ENCODE data around the gene SCLY.
"Not testable (repeated sequence)": the region's sequence is repeated elsewhere in the genome, so short reads cannot be mapped to it uniquely, and the experiment has no call there.

The SCLY gene

DNA sequence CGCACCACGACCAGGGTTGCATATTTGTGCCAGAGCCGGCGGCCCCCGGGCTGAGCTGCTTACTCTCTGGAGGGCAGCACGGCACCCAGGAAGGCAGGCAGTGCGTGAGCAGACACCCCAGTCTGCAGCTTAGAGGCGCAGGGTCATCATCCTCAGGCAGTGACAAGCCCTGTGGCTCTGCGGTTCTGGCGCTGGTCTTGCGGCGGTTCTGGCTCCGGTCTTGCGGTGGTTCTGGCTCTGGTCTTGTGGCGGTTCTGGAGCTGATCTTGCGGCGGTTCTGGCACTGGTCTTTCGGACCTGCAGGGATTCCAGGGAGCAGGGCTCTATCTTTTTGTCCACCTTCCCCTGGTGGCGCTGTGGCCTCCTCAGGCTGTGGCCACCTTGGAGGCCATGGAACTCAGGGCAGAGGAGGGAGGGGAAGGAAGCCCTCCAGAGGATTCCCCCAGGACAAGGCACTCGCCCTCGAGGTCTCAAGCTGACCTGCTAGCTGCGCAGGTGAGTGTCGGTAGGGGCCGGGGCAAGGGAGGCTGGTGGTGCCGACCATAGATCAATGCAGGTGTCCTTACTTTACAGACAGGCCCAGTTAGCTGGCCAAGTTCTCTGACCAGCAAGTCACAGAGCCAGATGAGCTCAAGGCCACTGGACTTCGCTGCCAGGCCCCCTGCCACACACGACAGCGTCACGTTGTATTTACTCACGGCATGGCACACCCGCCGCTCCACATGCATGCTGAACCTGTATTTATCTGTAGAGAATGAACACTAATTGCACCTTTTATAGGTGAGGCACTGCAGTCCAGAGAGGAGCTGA is 54.3 kb downstream of the SCLY start:
- no peak for DNase-seq

DNA sequence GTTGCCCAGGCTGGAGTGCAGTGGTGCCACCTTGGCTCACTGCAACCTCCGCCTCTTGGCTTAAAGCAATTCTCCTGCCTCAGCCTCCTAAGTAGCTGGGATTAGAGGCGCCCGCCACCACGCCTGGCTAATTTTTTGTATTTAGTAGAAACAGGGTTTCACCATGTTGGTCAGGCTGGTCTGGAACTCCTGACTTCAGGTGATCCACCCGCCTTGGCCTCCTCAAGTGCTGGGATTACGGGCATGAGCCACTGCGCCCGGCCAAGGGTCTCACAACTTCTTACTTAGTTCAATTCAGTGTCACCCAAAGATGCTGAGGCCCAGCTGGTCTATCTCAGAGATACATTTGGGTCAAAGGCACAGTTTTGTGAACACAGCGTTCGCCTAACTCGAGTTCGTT is 54.9 kb downstream of the SCLY start:
- not testable (repeated sequence) for DNase-seq

DNA sequence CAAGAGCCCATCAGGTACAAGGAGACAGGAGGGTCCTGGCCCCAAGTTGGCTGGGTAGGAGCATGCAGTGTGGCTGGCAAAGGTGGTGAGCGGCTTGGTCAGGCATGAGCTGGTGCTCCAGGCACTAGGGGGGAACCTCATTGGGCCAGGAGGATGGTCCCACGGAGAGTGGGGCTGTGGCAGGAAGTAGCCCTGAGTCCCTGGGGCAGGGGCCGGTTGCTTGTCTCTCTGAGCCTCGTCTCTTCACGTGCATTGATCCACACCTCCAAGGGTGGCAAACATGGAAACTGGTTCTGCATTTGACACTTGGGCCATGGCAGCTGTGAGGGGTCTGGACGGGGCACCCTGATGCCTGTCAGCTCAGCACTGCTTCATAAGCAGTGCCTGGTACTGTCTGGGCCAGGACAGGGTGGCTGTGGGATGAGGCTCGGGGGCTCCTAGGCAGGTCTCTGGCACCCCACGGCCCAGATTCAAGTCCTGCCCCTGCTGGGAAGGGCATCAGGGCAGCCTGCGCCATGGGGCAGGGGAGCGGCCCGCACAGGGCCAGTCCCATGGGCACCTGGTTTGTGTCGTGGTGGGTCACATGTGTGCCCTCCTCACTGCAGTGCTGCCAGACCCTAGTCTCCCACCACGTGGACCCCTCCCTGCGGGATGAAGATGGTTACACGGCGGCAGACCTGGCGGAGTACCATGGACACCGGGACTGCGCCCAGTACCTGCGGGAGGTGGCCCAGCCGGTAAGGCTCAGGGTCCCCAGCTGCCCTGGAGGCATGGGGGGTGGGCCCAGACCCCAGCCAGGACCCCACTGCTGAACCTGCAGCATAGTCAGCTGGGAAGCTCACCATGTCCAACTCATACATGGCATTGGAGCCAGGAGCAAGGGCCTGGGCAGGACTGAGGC is 55.7 kb downstream of the SCLY start:
- no peak for DNase-seq

DNA sequence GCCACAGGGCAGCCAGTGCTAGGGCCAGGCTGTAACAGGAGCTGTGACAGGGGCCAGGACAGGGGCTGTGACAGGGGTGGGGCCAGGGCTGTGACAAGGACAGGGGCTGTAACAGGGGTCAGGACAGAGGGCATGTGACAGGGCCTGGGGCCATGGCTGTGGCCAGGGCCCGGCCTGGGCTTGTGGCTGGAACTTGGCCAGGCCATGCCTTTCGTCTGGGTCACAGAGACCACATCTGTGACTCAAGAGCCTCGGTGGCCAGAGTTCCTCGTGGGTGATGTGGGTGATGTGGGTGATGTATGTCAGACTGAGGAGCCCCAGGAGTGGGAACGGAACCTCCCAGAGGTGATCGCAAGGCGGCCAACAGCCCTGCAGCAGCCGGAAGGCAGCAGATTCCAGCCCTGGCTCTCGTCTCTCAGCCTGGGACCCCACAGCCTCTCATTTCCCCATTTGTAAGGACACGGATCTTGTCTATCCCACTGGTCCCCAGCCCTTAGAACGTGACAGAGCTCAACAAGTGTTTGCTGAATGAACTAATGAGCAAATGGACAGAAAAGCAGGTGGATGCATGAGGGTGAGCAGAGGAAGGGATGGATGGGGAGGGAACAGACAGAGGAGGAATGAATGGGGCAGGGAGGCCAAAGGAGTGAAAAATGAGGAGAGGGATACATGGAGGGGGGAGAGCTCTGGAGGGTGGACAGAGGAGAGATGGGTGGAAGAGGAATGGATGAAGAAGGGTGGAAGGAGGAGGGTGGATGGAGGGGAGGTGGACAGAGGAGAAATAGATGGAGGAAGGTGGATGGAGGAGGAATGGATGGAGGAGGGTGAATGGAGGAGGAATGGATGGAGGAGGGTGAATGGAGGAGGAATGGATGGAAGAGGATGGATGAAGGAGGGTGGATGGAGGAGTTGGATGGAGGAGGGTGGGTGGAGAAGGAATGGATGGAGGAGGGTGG is 56.7 kb downstream of the SCLY start:
- DNase-seq: no peak

DNA sequence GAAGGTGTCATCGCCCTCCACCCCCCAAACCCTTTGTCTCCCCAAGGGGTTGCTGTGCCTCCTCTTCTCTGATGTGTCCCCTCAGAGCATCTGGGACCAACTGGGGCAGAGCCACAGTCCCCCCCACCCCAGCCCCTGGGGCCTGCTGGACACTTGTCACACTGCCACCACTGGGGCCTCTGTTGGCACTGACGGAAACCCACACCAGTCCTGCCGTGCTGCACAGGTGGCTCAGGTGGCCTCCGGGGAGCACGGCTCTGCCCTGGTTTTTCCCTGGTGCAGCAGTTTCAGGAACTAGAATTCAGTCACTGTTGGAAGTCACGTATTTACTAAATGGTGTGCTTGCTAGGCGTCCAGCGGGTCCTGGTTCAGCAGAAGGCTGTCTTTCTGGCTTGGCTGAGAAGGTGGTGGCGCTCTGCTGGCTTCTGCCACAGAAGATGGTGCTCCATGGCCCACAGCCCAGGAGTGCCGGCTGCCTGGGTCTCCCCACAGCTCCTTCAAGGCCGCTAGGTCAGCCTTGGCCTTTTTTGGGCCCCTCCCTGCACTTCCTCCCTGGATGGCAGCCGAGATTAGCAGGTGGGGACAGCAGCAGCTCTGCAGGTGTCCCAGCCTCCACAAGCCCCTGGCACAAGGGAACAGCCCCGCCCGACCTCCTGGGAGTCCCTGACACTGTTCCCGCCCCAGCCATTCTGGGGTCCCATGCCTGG is 59.1 kb downstream of the SCLY start:
- no peak for DNase-seq

DNA sequence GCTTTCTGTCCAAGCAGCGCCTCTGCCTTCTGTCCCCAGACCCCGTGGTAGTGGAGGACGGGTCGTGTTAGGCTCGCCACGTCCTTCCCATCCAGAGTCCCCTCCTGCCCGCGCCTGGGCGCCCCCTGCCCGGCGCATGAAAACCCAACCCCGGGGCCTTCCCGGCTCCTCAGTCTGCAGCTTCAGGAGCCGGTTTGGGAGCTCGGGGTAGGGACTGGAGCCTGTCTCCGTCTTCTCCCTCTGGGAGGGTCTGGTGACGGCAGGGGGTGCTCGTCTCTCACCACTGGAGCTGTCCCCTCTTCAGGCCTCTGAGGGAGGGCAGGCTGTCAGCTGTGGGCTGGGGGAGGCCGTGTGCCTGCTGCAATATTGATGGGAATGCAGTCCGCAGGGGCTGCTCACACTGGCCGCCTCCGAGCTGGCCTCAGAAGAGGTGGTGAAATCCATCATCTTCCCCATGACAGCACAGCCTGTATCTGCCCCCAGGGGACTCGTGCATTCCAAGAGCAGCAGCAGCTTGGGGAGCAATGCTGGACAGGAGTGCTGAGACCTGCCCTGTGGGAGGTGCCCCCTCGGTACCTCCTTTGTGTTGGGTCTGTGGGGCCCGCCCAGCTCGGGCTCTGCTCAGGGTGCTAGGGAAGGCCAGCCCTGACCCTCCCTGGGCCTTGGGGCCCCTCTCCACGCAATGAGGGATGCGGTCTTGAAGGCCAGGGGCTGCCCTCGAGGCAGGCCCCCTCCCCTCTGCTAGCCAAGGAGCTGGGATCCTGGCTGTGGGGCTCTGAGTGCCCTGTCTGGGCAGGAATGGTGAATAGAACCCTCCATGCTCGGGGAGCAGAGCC is 59.9 kb downstream of the SCLY start:
- DNase-seq: no peak

DNA sequence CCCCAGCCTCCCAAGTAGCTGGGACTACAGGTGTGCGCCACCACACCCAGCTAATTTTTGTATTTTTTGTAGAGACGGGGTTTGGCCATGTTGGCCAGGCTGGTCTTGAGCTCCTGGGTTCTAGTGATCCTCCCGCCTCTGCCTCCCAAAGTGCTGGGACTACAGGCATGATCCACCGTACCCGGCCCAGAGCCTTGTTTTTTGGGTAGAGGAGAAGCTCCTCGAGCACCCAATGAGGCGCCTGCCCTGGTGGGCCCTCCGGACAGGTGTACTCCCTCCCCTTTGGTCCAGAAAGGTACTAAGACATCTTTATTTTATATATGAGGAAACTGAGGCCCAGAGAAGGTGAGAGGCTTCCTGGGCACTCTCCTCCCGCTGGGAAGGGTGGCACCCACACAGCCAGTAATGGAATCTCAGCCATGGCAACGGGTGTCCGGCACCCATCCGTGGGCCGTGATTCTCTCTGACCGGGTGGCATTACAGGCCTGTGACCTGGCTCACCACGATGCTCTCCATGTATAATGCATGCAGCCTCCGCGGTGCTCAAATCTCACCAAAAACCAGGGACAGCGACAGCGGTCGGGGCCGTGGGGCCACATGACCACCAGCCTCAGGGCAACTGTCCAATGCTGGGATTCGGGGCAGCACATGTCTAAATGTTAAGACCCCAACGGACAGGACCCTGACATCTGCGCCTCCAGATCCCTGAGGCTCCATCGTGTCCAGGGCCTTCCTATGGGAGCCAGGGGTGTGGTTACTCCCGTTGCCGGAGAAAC is 60.9 kb downstream of the SCLY start:
- DNase-seq: no peak

DNA sequence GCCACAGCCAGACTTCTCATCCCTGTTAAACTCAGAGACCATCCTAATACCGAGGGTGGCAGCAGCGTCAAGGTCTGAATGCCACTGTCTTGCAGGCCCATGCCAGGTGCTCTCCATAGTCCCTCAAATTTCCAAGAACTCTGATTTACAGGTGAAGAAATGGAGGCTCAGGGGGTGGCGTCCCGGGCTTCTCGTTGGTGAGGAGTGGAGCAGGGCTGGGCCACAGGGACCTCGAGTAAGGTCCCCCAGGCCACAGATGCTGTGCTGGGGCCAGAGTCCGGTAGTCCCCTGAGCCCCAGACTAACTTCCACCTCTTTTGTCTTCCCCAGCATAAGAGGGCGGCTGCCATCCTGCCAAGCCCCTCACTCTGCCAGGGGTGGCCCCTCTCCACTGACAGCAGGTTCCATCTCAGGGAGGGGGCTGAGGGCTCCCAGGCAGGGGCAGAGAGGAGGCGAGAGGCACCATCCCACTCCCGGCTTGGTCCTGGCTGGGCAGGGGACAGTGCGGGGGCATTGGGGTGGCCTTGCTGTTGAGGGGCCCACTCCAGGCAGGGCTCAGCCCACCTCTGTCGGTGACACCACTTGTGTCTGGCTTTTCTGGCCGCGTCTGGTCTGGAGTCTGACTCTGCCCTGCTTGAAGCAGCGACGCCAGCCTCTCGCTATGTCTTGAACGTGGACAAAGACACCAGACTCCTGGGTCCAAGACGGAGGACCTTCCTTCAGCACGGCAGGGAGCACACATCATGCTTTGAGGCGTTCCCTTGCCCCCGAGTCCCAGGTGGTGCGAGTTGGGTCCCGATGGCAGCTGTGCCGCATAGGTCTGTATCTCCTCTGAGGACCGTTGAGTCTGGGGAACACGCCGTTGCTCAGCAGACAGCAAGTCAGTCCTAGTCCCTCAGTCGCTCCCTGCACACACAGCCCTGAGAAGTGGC is 61.8 kb downstream of the SCLY start:
- DNase-seq: no peak

DNA sequence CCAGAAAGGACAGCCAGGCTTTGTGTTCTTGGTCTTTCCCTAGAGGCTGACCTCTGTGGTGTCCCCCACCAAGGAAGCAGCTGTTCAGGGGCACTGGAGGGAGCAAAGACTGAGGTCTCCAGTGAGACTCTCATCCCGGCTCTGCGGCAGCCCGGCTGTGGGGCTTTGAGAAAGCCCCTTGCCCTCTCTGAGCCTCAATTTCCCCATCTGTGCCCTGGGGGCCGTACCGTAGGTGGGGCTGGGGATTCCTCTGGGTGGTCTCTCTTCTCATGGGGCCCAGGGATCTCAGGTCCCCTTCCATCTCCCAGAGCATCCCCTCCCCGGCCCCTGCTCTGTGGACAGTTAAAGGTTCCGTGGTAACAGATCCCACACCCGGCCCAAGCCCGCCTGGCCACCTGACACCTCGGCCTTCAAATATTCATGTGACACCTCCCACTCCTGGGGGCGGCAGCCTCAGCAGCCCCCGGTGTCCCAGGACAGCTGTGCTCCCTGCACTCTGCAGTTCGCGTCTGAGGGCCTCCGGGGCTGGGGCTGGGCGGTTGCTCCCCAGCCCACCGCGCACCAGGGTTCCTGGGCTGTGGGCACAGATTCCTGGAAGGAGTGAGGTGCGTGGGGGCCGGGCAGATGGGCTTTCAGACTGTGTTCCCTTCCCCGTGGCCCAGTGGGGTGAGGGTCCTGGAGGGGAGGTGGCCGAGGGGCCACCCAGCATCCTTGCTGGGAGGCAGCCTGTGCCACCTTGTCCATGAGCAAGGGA is 62.6 kb downstream of the SCLY start:
- DNase-seq: no peak

DNA sequence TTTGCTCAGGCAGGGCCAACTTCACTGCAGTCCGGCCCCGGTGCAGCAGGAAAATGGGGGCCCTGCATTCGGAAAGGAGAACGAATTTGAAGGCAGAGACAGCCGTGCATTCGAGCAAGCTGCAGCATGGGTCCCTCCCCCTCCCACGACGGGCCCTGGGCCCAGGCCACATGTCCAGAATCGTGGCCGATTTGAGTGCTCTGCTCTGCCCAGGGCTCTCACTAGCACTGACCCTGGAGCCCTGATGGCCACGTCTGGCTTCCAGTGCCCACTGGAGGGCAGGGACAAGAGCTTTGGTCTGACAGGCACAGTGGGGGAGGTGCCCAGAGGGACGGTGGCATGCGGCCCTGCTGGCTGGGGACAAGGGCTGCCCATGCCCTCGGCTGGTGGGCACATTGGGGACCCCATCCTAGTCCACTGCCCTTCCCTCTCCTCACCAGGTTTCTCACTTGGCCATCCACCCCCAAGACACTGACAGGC is 63.2 kb downstream of the SCLY start:
- no peak for DNase-seq

DNA sequence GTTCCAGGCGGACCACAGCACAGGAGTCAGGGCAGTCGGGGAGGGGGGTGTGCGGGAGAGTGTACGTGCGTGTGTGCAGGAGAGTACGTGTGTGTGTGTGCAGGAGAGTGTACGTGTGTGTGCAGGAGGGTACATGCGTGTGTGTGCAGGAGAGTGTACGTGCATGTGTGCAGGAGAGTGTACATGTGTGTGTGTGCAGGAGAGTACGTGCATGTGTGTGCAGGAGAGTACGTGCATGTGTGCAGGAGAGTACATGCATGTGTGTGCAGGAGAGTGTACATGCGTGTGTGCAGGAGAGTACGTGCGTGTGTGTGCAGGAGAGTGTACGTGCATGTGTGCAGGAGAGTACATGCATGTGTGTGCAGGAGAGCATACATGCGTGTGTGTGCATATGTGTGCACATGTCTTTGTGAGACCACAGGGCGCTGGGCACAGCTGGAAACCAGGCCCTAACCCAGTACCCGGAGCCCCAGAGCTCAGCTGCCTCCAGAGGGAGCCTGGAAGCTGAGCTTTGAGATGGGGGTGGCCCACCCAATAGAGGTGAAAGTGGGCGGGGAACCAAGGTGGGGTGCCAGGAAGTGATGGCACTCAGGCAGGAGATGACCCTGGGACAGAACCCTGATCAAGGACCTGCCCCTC is 63.8 kb downstream of the SCLY start:
- DNase-seq: no peak

DNA sequence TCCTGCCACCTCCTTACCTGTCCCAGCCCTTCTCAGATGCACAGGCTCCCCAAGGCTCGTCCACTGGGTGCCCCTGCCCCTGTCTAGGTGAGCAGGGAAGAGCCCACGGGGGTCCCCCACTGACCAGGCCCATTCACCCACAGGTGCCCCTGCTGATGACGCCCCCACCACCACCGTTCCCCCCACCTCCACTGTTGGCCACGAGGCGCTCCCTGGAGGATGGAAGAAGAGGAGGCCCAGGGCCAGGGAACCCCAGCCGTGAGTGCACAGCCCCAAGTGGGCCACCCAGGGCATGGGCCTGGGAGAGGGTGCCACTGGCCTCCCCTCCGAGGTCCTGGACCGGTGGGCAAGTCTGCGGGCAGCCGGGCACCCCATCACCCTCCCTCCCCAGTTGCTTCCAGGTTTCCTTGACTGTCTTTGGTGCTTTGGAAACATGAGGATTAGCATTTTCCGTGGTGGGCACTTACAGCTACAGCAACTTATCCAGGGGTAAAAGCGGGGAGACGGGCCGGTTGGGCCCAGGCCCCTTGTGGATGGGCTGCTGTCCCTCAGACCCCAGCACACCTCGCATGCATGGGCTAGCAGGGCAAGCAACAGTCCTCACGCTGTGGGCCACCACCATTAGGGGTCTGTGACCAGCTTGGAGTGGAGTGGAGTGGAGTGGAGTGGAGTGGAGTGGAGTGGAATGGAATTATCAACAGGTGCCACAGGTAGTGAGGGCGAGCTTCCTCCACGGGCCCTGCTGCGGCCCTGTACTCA is 64.5 kb downstream of the SCLY start:
- DNase-seq: no peak

DNA sequence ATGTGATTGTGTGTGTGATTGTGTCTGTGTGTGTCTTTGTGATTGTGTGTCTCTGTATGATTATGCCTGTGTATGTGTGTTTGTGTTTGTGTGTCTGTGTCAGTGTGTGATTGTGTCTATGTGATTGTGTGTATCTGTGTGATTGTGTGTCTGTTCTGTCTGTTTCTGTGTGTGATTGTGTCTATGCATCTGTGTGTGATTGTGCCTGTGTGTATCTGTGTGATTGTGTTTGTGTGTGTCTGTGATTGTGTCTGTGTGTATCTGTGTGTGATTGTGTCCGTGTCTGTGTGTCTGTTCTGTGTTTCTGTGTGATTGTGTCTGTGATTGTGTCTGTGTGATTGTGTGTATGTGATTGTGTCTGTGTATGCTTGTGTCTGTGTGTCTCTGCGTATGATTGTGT is 65.5 kb downstream of the SCLY start:
- no peak for DNase-seq

DNA sequence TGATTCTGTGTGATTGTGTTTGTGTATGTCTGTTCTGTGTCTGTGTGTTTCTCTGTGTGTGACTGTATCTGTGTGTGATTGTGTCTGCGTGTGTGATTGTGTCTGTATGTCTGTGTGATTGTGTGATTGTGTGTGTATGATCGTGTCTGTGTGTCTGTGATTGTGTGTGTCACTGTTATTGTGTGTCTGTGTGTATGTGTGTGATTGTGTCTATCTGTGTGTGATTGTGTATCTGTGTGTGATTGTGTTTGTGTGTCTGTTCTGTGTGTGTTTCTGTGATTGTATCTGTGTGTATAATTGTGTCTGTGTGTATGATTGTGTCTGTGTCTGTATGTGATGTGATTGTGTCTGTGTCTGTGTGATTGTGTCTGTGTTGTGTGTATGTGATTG is 66.0 kb downstream of the SCLY start:
- no peak for DNase-seq

DNA sequence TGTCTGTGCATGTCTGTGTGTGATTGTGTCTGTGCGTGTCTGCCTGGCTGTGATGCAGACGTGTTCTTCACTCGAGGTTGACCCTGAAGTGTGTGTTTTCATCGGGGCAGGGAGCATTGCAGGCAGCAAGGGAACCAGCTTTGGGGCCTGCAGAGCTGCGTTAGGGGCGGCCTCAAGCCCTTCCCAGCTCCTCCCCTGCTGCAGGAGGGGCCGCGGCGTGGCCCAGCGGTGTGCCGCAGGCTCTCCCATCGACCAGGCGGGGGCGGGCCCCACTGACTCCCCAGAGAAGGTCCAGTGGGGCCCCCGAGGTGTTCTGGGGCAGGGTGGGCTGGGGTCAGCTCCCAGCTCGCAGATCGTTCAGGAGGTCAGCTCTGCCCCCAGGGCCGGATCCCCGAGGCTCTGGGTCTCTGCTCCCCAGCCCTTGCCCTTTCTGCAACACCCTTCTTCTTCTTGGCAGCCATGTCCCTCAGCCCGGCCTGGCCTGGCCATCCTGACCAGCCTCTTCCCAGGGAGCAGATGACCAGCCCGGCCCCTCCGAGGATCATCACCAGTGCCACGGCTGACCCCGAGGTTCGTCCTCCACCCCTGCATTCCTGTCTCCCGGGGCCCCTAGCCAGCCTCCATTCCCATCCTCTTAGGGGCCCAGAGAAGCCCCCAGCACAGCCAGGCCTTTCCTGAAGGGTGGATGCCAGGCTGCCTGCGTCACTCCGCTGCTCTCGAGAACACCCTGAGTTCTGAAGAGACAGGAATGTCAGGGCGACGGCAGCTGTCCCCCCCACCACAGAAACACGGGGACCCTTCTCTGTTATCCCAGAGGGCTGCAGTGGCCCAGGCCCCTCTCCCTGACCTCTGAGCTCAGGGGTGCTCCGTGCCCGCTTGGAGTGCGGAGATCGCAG is 66.6 kb downstream of the SCLY start:
- no peak for DNase-seq

DNA sequence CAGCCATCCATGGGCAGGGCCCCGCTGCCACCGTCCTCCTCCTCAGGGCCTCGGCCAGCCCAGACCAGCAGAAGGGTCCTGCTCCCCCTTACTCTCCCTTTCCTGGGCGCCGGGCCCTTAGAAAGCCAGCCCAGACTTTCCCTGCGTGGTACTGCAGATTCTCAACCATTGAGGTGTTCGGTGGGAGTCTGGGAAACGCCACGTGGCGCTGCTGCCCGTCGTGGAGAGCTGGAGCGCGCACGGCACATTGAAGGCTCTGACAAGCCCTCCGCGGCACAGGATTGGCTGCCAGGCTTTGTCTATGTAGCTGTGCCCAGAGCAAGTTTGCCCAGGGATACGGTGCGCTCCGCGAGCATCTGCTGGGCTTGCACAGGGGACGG is 67.2 kb downstream of the SCLY start:
- DNase-seq: no peak
